ENCODE measurements around the gene GSG1. TPM values are rescaled to one million over a fixed set of nuclear protein-coding genes. Genes with fewer than 3 reads are reported as not detected.
"Not testable (repeated sequence)": the region's sequence is repeated elsewhere in the genome, so short reads cannot be mapped to it uniquely, and the experiment has no call there.

The GSG1 gene
- total RNA-seq, 1 experiment from 2014 or later, result 197 TPM

DNA sequence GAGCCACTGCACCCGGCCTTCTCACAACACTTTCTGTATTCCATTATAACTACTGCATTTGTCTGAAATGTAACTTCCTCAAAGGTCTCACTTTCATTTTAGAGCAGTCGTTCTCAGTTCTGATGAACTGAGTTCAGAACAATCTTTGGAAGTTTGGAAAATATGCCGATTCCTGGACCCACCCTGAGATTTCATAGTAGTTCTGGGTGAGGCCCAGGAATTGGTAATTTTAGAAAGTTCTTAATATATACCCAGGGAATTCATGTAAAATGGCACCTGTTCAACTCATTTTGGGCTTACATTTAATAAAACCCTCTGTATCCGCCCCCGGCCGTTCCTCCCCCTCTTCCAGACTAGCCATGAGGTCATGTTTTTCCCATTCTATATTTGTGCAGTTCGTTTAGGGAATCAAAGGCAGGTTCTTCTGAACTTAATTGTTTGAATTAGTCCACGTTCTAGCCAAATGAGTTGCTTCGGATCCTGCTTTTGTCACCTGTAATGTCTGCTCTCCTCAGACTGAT is 5.9 kb downstream of the GSG1 start:
- in situ Hi-C loops (cut with HindIII; ENCODE audit: low sequenced_read_pairs), result no loop called here
- DNase-seq (ENCODE audit: low spot score), result no peak

DNA sequence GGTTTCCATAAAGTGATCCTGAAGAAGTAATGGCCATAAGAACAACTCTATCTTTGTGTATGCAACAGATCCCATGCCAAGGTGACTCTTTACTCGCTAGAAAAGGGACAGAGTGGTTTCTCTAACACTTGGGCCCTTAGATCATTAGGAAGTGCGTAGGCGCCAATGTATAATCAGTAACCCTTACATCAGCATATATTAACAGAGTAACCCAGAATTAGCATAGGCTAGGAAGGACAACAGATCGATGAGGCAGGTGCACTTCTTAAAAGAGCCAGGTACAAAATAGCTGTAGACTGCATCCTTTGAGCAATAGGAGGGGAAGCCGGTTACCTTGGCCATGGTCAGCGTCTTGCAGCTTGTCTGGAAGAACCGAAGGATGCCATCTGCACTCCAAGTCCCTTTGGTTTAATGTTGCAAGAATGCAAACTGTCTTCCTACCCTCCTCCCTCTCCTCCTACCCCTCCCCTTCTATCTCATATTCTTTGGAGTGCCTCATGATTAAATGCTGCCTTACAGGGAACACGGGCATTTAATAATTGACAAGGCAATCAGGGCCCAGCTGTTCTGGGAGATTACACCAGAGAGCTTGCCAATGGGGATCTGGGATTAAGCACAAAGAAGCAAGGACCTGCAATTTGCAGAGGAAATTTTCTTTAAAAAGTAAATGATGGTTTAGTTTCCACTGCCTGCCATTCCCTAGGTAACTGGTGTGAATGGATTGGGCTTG is 8.0 kb downstream of the GSG1 start:
- DNase-seq (ENCODE audit: low spot score), result no peak
- in situ Hi-C loops (cut with HindIII; ENCODE audit: low sequenced_read_pairs), result no loop called here

DNA sequence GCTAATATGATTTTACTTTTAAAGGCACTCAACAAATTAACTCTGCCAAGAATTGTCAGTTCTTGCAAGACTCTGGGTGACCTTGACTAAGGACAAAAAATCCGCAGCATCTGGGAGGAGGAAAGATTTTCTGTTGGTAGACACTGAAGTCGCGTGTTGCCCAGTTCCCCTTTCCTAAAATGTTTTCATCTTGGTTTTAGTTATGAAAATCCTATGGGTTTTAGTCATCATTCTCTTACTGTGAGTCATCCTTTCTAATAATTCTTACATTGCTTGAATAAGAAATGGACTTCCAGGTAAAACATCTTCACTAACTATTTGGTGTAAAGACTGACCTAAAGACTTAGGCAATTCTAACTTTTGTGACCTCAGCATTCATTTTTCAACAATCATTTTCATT is 9.1 kb downstream of the GSG1 start:
- no peak for DNase-seq (ENCODE audit: low spot score)
- in situ Hi-C loops (cut with HindIII; ENCODE audit: low sequenced_read_pairs), result no loop called here

DNA sequence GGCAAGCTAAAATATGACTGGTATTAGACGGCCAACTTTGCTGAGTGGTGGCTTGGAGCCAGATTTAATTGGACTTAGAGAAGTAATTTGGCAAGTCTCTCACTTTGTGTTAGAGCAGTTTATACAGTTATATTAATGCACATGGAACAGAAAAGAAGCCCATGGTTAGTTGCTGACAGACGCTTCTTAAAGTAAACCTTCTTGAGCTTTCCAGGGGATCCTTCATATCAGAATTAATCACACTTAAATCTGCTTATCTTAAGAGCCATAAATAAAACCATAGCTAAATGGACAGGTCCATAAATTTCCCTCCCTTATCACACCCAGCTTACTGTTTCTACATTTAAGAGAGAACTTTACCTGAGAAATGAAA is 9.6 kb downstream of the GSG1 start:
- no peak for DNase-seq (ENCODE audit: low spot score)
- in situ Hi-C loops (cut with HindIII; ENCODE audit: low sequenced_read_pairs), result no loop called here

DNA sequence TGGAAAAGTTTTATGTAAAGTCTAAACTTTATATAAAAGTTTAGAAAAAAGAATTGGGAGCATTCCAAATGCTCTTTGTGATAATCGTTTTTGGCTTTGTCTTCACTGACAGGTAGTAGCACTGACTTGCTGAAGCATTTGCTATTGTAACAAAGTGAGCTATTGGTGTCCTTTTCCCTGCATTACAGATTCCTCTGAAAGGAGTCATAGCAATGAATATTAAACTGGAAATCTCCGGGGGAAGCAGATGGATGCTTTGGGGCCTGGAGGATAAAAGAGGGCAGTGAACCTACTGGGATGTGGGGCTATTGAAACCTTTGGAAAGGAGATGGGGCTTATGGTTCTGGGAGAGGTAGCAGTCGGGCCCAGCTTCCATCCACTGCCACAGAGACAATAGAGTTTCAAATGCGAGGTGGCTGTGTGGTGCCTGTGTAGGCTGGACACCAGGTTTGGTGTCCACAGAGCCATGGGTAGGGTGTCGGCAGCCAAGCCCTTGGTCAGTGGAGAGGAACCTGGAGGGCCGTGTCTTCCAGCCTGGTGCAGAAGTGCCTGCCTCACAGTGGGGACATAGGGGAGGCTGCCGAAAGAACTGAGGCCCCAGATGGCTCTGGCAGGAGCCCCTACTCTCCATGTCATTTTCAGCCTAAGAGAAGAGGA is 10.1 kb downstream of the GSG1 start:
- in situ Hi-C loops (cut with HindIII; ENCODE audit: low sequenced_read_pairs), result no loop called here
- no peak for DNase-seq (ENCODE audit: low spot score)

DNA sequence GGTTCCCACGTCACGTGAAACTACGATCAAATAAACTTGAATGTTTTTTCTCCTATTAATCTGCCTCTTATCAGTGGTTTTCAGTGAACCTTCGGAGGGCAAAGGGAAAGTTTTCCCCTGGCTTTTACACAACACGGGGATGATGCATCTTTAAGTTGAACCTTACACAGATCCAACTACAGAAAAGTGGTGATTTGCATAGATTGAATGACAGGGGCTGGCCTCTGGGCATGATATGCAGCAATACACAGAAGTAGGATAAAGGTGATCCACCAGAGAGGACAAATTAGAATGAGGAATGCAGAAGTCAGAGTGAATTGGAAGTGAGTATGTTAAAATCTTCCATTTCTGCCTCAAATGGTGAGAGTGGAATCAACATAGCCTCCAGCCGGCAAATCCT is 11.6 kb downstream of the GSG1 start:
- in situ Hi-C loops (cut with HindIII; ENCODE audit: low sequenced_read_pairs), result no loop called here
- no peak for DNase-seq (ENCODE audit: low spot score)

DNA sequence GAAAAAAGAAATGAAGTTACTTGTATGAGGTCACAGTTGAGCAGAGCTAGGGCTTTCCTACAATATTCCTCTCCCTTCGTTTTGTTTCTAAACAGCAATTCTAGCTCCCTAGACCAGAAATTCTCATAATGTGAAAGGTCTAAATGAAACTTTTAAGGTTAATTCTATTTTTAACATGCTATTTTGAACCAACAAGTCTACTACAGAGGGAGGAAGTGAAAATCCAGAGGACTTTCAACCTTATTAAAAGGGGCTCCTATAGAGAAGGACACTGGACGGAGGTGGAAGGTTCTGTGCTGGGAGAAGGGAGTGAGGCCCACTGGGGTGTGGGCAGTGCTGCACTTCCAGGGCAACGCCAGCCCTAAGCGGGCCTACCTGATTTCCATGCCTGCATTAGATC is 13.4 kb downstream of the GSG1 start:
- in situ Hi-C loops (cut with HindIII; ENCODE audit: low sequenced_read_pairs), result no loop called here
- no peak for DNase-seq (ENCODE audit: low spot score)

DNA sequence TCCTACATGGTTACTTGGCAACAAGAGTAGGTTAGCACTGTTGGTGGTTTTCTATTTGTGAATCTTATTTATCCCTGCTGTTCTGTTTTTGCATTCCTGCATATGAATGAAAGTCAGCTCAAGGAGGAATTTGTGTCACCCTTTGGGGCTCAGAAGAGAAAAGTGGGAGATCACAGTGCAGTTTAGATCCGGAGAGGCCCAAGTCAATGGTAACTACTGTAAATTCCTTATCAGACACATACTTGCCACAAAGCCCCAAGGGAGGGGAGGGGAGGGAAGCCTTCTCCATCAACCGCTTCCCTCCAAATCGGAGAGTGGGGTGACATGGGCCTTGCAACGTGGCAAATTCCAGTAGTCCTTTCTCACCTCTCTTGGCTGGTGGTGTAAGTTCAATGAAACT is 15.0 kb downstream of the GSG1 start:
- DNase-seq (ENCODE audit: low spot score), result no peak
- in situ Hi-C loops (cut with HindIII; ENCODE audit: low sequenced_read_pairs), result no loop called here

DNA sequence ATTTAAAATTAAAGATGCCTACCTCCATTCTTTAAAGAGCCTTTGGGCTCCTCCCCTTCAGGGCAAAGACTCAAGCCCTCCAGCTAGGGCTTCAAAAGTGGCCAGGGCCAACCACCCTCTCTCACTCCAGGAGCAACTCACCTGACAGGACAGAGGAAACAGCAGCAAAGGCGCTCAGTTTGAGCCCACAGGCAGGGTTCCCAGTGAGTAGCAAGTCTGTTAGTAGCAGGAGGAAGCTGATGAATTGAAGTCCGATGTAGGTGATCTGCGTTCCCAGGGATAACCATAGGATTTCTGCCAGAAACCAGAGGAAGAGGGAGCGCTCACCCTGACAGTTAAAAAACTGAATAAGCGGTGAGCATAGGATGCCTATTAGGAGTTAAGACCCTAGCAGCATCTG is 15.7 kb downstream of the GSG1 start:
- in situ Hi-C loops (cut with HindIII; ENCODE audit: low sequenced_read_pairs), result no loop called here
- DNase-seq (ENCODE audit: low spot score), result no peak

DNA sequence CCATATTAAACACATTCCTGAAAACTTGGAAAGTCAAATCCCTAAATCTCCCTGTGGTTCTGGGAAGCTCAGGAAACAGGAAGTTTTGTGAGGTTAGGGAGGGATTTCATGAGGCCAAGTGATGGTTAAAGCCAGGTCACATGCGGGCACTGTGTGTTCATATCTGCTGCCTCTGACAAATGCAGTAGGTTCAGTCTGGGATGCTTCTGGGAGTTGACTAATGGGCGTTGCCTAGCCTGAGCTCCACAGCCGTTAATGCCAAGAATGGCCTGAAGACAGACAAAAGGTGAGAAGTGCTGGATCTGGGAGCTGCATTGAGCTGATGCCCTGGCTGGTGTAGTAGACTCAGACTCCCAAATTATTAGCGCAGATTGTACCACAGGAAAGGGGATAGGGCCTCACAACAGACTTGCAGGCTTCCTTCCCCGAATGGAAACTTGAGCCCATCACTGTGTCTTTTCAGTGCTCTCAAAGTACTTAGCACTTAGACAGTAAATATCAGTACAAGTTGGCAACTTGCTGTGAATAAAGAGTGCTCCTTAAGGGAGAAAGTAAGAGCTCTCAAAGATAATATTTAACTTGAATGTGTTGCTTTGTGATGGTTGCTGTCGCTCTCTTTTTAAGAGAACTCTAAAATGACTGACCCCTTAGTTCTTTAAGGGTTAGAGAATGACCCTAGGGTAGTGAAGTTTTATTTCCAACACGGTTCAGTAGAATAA is 17.3 kb downstream of the GSG1 start:
- in situ Hi-C loops (cut with HindIII; ENCODE audit: low sequenced_read_pairs), result no loop called here
- DNase-seq (ENCODE audit: low spot score), result no peak

DNA sequence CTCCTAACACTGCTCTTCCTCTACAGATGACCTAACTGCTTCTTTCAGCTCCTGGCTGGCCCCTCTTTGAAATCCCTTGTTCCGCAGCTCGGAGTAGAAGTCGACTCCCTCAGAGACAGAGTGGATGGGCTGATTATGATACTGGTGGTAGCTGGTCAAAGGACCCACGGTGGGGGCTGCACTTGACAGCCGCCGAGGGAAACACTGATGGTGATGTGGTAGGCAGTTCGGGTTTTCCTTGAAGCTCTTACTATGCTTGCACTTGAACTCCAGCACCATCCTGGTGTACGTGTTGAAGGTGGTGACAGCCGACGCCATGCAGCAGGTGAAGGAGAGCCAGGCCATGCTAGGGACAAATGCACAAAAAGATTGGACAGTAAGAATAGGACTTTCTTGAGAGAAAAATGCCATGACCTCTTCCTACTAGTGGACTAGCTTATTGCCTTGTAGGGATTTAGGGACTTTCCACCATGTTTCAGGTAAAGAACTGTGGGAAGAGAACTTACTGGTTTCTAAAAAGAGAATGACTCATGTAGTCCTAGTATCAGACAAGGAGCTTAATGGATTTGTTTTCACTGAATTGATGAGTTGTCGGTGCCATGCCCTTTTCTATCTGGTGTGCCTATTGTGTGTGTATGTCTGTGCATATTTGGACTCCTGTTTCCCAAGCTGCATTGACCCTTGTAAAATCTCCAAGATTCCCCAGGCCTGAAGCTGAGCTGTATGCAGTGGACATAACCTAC is 18.4 kb downstream of the GSG1 start:
- in situ Hi-C loops (cut with HindIII; ENCODE audit: low sequenced_read_pairs), result no loop called here
- DNase-seq (ENCODE audit: low spot score), result no peak

DNA sequence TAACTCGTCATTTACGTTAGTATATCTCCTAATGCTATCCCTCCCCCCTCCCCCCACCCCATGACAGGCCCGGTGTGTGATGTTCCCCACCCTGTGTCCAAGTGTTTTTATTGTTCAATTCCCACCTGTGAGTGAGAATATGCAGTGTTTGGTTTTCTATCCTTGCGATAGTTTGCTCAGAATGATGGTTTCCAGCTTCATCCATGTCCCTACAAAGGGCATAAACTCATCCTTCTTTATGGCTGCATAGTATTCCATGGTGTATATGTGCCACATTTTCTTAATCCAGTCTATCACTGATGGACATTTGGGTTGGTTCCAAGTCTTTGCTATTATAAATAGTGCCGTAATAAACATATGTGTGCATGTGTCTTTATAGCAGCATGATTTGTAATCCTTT is 19.8 kb downstream of the GSG1 start:
- in situ Hi-C loops (cut with HindIII; ENCODE audit: low sequenced_read_pairs); DNase-seq (ENCODE audit: low spot score): not testable (repeated sequence)

DNA sequence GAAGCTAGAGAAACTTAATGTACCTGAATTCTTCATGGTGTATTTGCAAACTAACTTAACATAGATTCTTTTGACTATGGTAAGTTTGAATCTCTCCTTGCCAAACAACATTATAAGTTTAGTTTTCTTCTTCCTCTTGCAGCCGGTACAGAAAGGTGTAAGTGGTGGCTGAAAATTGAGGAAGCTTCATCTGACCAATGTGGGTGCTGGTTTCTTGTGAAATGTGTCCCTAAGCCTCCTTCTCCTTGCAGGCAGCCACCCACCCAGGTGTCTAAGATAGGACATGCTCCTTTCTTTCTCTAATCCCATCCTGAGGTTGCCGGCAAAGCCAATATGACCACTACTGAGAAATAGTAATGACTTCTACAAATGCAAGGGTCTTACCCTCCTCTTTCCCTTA is 20.6 kb downstream of the GSG1 start:
- DNase-seq (ENCODE audit: low spot score), result no peak
- in situ Hi-C loops (cut with HindIII; ENCODE audit: low sequenced_read_pairs), result no loop called here

DNA sequence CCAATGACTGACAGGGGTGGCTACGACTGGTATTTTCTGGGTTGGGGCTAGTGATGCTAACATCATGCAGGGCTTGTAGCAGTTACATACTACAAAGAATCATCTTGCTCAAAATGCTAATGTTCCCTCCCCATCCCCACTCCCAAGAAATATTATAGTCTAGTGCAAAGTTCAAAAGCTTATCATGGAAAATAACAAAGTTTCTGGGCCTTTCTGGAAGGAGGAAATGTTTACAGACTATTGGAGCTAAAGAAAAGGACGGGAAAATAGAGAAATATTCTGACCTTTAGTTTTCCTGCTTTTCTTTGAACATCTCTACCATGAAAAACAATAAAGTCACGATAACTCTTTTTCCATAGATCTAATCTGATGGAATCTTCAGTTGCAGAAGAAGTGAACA is 23.2 kb downstream of the GSG1 start:
- in situ Hi-C loops (cut with HindIII; ENCODE audit: low sequenced_read_pairs), result no loop called here
- no peak for DNase-seq (ENCODE audit: low spot score)

DNA sequence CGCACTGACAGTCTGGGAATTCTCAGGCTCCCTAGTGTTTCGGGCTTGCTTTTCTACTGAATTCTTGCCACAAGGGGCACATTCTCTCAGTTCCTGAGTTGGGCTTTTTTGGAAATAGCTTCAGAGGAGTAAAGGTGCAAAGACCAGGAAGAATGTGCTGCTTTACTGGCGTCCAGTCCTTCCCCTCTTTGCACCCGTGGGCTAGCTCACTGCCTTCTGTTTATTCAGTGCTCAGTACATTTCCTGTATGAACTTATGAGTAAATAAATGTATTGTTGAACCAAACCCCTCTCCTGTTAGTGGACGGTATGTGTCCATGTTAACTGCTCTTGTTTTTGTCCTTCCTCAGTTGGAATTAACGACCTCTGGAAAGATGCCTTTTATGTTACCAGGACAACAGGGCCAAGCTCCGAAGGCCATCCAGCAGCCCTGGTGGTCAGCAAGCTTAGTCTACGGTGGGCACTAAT is 24.0 kb downstream of the GSG1 start:
- DNase-seq (ENCODE audit: low spot score), result no peak
- in situ Hi-C loops (cut with HindIII; ENCODE audit: low sequenced_read_pairs), result no loop called here

DNA sequence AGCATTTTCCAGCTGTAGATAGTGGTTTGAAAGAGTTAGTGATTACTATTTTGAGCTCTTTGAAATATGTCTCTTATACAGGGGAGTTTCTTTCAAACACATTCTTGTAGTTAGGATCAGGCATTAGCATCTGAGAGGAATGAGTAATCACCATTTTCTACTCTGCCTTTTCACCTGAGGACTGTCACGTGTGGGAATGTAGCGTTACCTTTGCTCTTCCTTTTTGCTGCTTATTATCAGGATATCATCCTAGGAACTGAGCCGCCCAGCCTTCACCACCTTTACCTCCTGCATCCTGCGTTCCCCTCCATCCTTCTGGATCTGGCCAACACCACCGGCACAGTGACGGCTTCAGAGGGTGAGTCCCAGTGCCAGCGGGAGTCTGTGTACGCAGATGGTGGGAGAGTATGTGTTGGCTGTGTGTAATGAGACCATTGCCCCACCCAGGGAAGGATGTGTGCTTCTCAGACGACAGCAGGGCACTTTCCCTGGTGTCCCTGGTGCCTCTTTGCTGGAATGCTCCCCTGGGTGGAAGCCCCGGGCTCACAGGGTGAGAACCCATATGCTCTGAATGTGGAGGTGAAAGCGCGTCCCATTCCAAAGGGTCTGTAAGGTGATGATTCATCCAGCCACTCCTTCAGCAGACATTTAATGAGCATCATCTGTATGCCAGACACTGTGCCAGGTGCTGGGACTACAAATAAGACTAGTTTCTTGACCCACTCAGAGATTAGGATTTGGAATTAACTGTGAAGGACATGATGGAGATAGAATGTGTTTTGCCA is 27.5 kb downstream of the GSG1 start:
- DNase-seq (ENCODE audit: low spot score), result no peak
- in situ Hi-C loops (cut with HindIII; ENCODE audit: low sequenced_read_pairs), result no loop called here

DNA sequence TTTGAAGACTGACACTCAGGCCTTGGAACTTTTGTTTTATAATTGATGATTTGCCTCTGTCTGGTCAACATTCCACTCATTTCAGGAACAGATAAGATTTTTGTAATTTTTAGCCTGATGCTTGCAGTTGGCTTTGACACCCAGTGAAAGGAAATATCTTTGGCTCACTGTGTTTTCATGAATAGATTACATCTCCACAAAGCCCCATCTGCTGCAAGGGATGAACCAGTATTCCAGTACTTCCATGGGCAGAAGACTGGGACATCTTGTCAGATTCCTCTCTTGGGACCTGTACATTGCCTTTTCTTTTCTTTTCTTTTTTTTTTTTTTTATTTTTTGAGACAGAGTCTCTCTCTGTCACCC is 28.4 kb downstream of the GSG1 start:
- DNase-seq (ENCODE audit: low spot score), result no peak
- in situ Hi-C loops (cut with HindIII; ENCODE audit: low sequenced_read_pairs), result no loop called here

DNA sequence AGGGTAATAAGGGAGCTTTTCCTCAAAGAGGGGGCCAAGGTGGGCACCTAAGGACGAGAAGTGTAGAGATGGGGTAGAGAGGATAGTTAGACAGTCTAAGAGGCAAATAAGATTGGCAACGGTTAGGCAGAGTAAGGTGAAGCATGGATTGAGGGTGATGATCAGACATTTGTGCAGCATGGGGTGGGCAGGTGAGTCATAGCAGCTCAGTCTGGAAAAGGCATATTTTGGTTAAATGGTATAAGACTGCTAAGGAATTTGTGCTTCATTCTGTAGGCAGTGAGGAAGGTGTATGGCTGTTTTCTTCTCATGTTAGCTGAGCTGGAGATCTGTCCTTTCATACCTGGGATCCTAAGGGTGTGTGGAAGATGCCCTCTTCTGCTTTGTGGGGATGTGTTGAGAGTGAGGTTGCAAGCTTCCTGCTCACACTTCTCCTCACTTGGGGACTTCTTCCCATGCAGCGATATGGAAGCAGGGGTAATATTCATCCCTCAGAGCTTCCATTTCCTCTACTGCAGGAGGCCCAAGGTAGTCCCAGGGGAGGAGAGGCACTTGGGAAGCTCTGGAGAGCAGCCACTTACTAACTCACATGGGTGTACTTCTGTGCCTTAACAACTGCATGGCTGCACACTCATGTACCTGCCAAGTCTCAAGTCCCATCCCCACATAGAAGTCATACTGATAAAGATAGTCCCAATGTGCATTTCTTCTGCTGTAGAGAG is 28.9 kb downstream of the GSG1 start:
- in situ Hi-C loops (cut with HindIII; ENCODE audit: low sequenced_read_pairs), result no loop called here
- DNase-seq (ENCODE audit: low spot score), result no peak
